ENCODE data around the gene USF3. TPM values are rescaled to one million over a fixed set of nuclear protein-coding genes. Genes with fewer than 3 reads are reported as not detected.

The USF3 gene
- total and polyA plus RNA-seq, 5 donors from 2014 or later: 3.1 to 32.8 (median 3.6) TPM

DNA sequence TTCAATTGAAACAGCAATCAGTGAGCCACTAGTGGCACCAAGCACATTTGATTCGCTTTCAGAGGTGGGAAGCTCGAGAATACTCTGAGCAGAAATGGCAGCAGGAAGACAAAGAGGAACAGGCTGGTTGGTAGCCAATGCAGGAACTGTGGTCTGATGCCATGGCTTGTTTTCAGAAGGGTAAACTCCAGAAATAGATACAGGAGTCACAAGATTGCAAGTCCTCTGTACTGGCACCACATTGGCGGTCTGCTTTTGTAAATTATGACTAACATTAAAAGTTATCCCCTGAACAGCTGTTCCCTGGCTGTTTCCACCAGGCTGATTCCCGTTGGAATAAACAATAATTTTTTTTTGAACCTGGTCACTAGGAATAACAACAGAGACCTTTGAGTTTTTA lies 35.5 kb downstream of the USF3 start:
- no peak for ATAC-seq (ENCODE audit: low read depth in 2 of 2)
- no peaks in the 10 kb centered on the region for H3K4me1 ChIP-seq (ENCODE audit: control insufficient read depth, insufficient read depth, low read length, poor library complexity, severe bottlenecking)
- no peak overlapping the region for H3K27ac ChIP-seq (ENCODE audit: insufficient read depth, low read length, poor library complexity, severe bottlenecking)
- Mint-ChIP-seq H3K27ac (no peak overlapping the region), H3K4me3 (no peak overlapping the region), H3K27me3 (no peaks in the 10 kb centered on the region), H3K9me3 (peaks cover 0 to 5% (median 0%) of the 10 kb centered on the region in 7 donors), H3K4me1 (peaks cover 0 to 10% (median 6%) of the 10 kb centered on the region in 4 donors), H3K36me3 (peaks cover 82% of the 10 kb centered on the region)
- no peaks in the 10 kb centered on the region for H3K27me3 ChIP-seq (ENCODE audit: control insufficient read depth, insufficient read depth, low read length)
- H3K4me3 ChIP-seq (ENCODE audit: low read depth, low read length): no peak overlapping the region
- no peaks in the 10 kb centered on the region for H3K9me3 ChIP-seq (ENCODE audit: control insufficient read depth in 2 of 2, low read length in 2 of 2)
- DNase-seq: no peak
- peaks cover 72% of the 10 kb centered on the region for H3K36me3 ChIP-seq (ENCODE audit: control insufficient read depth, insufficient read depth, low read length)

DNA sequence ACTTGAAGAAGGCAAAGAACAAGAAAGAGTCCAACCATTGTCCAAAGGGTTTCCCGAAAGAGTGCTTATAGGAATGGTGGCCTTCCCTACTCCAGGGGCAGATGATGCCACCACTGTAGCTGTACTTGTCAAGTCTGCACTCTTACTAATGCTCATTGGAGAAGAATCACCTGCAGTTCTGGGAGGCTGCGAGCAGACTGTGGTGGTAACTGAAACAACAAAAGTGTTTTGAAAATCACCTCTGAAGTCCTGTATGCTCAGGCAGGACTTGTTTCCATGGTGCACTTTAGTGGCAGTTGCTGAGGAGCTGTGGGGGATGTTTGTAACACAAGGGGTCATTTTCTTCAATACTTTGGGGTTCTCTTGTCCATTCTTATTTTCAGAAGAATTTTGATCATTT lies 36.0 kb downstream of the USF3 start:
- no peaks in the 10 kb centered on the region for H3K27me3 ChIP-seq (ENCODE audit: control insufficient read depth, insufficient read depth, low read length)
- peaks cover 86% of the 10 kb centered on the region for H3K36me3 Mint-ChIP-seq
- no peaks in the 10 kb centered on the region for H3K9me3 ChIP-seq (ENCODE audit: control insufficient read depth in 2 of 2, low read length in 2 of 2)
- DNase-seq (no peak), ATAC-seq (ENCODE audit: low read depth in 2 of 2) (no peak)
- no peak overlapping the region for H3K27ac Mint-ChIP-seq
- H3K9me3 Mint-ChIP-seq: peaks cover 0 to 5% (median 0%) of the 10 kb centered on the region in 7 donors
- H3K4me3 Mint-ChIP-seq: no peak overlapping the region
- no peak overlapping the region for H3K27ac ChIP-seq (ENCODE audit: insufficient read depth, low read length, poor library complexity, severe bottlenecking)
- H3K4me1 Mint-ChIP-seq: peaks cover 0 to 10% (median 6%) of the 10 kb centered on the region in 4 donors
- H3K36me3 ChIP-seq (ENCODE audit: control insufficient read depth, insufficient read depth, low read length): peaks cover 70% of the 10 kb centered on the region
- H3K27me3 Mint-ChIP-seq: no peaks in the 10 kb centered on the region
- no peak overlapping the region for H3K4me3 ChIP-seq (ENCODE audit: low read depth, low read length)
- no peaks in the 10 kb centered on the region for H3K4me1 ChIP-seq (ENCODE audit: control insufficient read depth, insufficient read depth, low read length, poor library complexity, severe bottlenecking)

DNA sequence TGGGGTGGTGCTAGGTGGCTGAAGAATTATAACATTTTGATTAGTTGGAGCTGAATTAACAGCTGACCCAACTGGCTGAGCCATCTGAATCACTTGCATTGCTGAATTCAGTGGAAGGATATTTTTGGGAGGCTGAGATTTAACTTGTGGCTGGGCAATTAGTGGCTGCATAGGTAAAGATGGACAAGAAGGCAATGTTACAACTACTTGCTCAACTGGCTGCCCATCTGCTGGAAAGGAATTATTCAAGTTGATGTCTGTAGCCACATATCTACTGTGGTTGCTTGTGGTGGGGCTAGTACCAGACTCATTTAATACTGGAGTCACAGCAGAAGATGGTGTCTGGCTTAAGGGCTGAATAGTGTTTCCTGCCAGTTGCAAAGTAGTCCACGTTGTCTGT lies 36.4 kb downstream of the USF3 start:
- H3K36me3 Mint-ChIP-seq: peaks cover 87% of the 10 kb centered on the region
- H3K27ac ChIP-seq (ENCODE audit: insufficient read depth, low read length, poor library complexity, severe bottlenecking): no peak overlapping the region

DNA sequence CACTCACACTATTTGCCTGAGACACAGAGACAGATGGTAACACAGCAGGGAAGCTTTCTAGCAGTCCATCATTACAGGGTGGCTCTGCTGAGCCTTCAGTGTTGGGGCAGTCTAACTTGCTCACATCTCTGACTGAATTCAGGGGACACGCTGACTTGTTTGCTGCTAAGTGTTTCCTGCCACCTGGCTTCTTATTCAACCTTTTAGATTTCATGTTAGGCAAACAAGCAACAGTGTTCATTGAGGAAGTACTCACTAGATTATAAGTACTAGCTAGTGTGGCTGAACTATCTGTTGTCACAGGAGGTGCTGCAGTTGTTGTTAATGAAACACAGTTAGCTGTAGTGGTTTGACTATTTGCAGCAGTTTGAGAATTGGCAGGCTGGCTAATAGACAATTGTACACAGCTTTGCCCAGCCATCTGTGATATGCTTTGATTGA lies 37.3 kb downstream of the USF3 start:
- Mint-ChIP-seq H3K4me3 (no peak overlapping the region), H3K9me3 (peaks cover 0 to 5% (median 0%) of the 10 kb centered on the region in 7 donors), H3K27me3 (no peaks in the 10 kb centered on the region), H3K4me1 (peaks cover 0 to 7% (median 1%) of the 10 kb centered on the region in 4 donors), H3K27ac (peak overlapping the region in 1 of 3 donors; percentile 54), H3K36me3 (peaks cover 83% of the 10 kb centered on the region)
- Histone ChIP-seq H3K27me3 (ENCODE audit: control insufficient read depth, insufficient read depth, low read length) (no peaks in the 10 kb centered on the region), H3K9me3 (ENCODE audit: control insufficient read depth in 2 of 2, low read length in 2 of 2) (no peaks in the 10 kb centered on the region), H3K4me1 (ENCODE audit: control insufficient read depth, insufficient read depth, low read length, poor library complexity, severe bottlenecking) (no peaks in the 10 kb centered on the region), H3K27ac (ENCODE audit: insufficient read depth, low read length, poor library complexity, severe bottlenecking) (no peak overlapping the region), H3K36me3 (ENCODE audit: control insufficient read depth, insufficient read depth, low read length) (peaks cover 57% of the 10 kb centered on the region), H3K4me3 (ENCODE audit: low read depth, low read length) (no peak overlapping the region)
- ATAC-seq (ENCODE audit: low read depth in 2 of 2) (no peak), DNase-seq (peak in 1 of 3 donors; percentile 34)

More for the DNA sequence above, 36.4 kb downstream of the USF3 start:
- DNase-seq (no peak), ATAC-seq (ENCODE audit: low read depth in 2 of 2) (no peak)
- H3K9me3 ChIP-seq (ENCODE audit: control insufficient read depth in 2 of 2, low read length in 2 of 2): no peaks in the 10 kb centered on the region
- peaks cover 0 to 8% (median 6%) of the 10 kb centered on the region in 4 donors for H3K4me1 Mint-ChIP-seq
- no peak overlapping the region for H3K4me3 Mint-ChIP-seq
- no peaks in the 10 kb centered on the region for H3K27me3 ChIP-seq (ENCODE audit: control insufficient read depth, insufficient read depth, low read length)
- H3K36me3 ChIP-seq (ENCODE audit: control insufficient read depth, insufficient read depth, low read length): peaks cover 66% of the 10 kb centered on the region
- H3K27me3 Mint-ChIP-seq: no peaks in the 10 kb centered on the region
- H3K27ac Mint-ChIP-seq: peak overlapping the region in 2 of 3 donors; percentile 21 to 77
- H3K4me3 ChIP-seq (ENCODE audit: low read depth, low read length): no peak overlapping the region
- peaks cover 0 to 5% (median 0%) of the 10 kb centered on the region in 7 donors for H3K9me3 Mint-ChIP-seq
- H3K4me1 ChIP-seq (ENCODE audit: control insufficient read depth, insufficient read depth, low read length, poor library complexity, severe bottlenecking): no peaks in the 10 kb centered on the region

DNA sequence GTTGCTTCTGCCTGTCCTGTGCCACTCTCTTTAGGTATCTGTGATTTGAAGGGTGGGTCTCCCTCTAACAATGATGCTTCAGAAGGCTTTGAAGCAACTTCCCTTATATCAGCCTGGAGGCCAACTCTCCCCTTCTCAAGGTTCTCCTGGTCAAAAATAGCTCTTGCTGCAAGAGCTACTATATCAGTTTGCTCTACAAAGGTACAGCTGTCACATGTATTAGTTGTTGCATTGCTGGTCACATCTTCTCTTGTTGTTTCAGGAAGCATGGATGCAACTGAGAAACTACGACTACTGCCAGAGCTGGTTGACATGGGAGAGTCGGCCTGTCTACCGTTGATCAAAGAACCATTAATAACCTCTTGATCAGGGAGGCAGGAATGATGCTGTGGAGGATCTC lies 38.3 kb downstream of the USF3 start:
- Histone ChIP-seq H3K4me1 (ENCODE audit: control insufficient read depth, insufficient read depth, low read length, poor library complexity, severe bottlenecking) (no peaks in the 10 kb centered on the region), H3K27me3 (ENCODE audit: control insufficient read depth, insufficient read depth, low read length) (no peaks in the 10 kb centered on the region), H3K9me3 (ENCODE audit: control insufficient read depth in 2 of 2, low read length in 2 of 2) (no peaks in the 10 kb centered on the region), H3K36me3 (ENCODE audit: control insufficient read depth, insufficient read depth, low read length) (peaks cover 47% of the 10 kb centered on the region), H3K4me3 (ENCODE audit: low read depth, low read length) (no peak overlapping the region), H3K27ac (ENCODE audit: insufficient read depth, low read length, poor library complexity, severe bottlenecking) (no peak overlapping the region)
- peaks cover 74% of the 10 kb centered on the region for H3K36me3 Mint-ChIP-seq
- peaks cover 0 to 5% (median 0%) of the 10 kb centered on the region in 7 donors for H3K9me3 Mint-ChIP-seq
- H3K4me3 Mint-ChIP-seq: no peak overlapping the region
- H3K27ac Mint-ChIP-seq: peak overlapping the region in 1 of 3 donors; percentile 23
- no peak for DNase-seq
- no peaks in the 10 kb centered on the region for H3K27me3 Mint-ChIP-seq
- no peak for ATAC-seq (ENCODE audit: low read depth in 2 of 2)
- peaks cover 0 to 7% (median 1%) of the 10 kb centered on the region in 4 donors for H3K4me1 Mint-ChIP-seq

DNA sequence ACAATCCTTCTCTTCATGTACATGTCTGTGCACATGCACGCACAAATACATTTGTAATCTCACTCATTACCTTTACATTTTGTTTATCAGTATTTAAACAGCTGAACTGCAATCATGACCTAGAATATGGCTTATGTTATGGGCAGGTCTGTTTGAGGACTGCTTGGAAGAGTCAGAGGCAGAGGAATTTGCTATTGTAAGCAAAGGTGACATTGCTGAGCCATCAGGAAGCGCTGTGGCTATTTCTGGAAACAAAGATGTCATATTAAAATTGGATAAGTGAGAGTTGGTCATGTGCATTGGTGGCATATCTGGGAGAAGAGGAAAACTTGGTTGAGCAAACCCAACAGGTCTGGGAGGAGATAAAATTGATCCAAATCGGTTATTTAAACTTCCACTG lies 41.6 kb downstream of the USF3 start:
- no peaks in the 10 kb centered on the region for H3K27me3 Mint-ChIP-seq

DNA sequence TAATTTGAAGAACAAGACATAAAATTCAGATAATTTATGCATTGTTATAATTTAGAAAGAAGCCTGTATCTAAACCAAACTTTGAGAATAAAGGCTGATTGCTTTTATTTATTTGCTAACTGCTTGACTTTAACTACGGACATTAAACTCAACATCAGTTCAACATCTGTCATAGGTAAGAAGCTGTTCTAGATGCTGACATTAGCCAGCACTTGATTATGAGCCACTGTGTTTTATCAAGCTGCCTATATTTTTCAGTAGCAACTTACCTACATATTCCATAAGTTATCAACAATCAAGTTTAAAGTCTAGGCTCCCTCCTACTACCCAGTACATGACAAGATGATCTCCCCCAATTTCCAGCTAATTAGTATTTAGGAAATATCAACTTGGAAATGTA lies 42.1 kb downstream of the USF3 start:
- Mint-ChIP-seq H3K36me3 (peaks cover 55% of the 10 kb centered on the region), H3K4me3 (no peak overlapping the region), H3K9me3 (peaks cover 0 to 3% (median 0%) of the 10 kb centered on the region in 7 donors), H3K27me3 (no peaks in the 10 kb centered on the region), H3K27ac (no peak overlapping the region), H3K4me1 (peaks cover 0 to 4% (median 1%) of the 10 kb centered on the region in 4 donors)
- Histone ChIP-seq H3K4me3 (ENCODE audit: low read depth, low read length) (no peak overlapping the region), H3K27ac (ENCODE audit: insufficient read depth, low read length, poor library complexity, severe bottlenecking) (no peak overlapping the region), H3K4me1 (ENCODE audit: control insufficient read depth, insufficient read depth, low read length, poor library complexity, severe bottlenecking) (no peaks in the 10 kb centered on the region), H3K36me3 (ENCODE audit: control insufficient read depth, insufficient read depth, low read length) (peaks cover 17% of the 10 kb centered on the region), H3K9me3 (ENCODE audit: control insufficient read depth in 2 of 2, low read length in 2 of 2) (no peaks in the 10 kb centered on the region), H3K27me3 (ENCODE audit: control insufficient read depth, insufficient read depth, low read length) (no peaks in the 10 kb centered on the region)
- no peak for DNase-seq
- no peak for ATAC-seq (ENCODE audit: low read depth in 2 of 2)

More for the DNA sequence above, 41.6 kb downstream of the USF3 start:
- Histone ChIP-seq H3K4me3 (ENCODE audit: low read depth, low read length) (no peak overlapping the region), H3K4me1 (ENCODE audit: control insufficient read depth, insufficient read depth, low read length, poor library complexity, severe bottlenecking) (no peaks in the 10 kb centered on the region), H3K27ac (ENCODE audit: insufficient read depth, low read length, poor library complexity, severe bottlenecking) (no peak overlapping the region), H3K9me3 (ENCODE audit: control insufficient read depth in 2 of 2, low read length in 2 of 2) (no peaks in the 10 kb centered on the region), H3K36me3 (ENCODE audit: control insufficient read depth, insufficient read depth, low read length) (peaks cover 20% of the 10 kb centered on the region), H3K27me3 (ENCODE audit: control insufficient read depth, insufficient read depth, low read length) (no peaks in the 10 kb centered on the region)
- ATAC-seq (ENCODE audit: low read depth in 2 of 2): no peak
- peak overlapping the region in 1 of 3 donors; percentile 15 for H3K27ac Mint-ChIP-seq
- peaks cover 0 to 3% (median 0%) of the 10 kb centered on the region in 7 donors for H3K9me3 Mint-ChIP-seq
- peaks cover 0 to 8% (median 1%) of the 10 kb centered on the region in 4 donors for H3K4me1 Mint-ChIP-seq
- no peak overlapping the region for H3K4me3 Mint-ChIP-seq
- no peak for DNase-seq
- H3K36me3 Mint-ChIP-seq: peaks cover 56% of the 10 kb centered on the region

DNA sequence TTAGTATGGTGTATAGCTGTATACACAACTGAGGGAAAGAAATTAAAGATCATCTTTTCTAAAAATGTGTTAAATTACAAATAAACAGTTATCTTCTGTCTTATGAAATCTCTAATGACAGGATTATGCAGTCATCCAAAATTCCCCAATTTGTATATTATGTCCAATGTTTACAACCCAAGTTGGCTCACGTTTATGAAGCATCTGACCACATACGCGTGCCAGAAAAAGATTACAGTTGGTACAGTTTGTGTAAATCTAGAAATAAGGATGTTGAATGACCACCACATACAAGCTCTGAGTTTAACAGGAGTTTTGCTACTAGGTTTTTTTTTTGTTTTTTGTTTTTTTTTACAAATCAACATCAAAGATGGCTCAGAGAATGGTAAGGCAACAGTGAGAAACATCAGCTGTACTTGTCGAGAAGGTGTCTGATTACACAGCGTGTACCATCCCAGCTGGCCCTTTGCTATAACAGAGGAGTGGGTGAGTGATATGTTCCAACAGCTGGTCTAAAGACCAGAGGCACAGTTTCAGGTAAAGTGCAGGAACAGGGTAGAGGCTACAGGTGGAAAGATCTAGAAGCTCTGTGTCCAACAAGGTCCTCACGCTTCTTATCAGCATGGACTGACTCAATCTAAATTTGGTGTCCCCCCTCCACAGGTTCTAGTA lies 47.1 kb downstream of the USF3 start:
- no peak overlapping the region for H3K27ac Mint-ChIP-seq
- DNase-seq: no peak
- Histone ChIP-seq H3K27me3 (ENCODE audit: control insufficient read depth, insufficient read depth, low read length) (no peaks in the 10 kb centered on the region), H3K4me3 (ENCODE audit: low read depth, low read length) (no peak overlapping the region), H3K4me1 (ENCODE audit: control insufficient read depth, insufficient read depth, low read length, poor library complexity, severe bottlenecking) (no peaks in the 10 kb centered on the region), H3K9me3 (ENCODE audit: control insufficient read depth in 2 of 2, low read length in 2 of 2) (peaks cover 15 to 17% of the 10 kb centered on the region in 2 experiments), H3K27ac (ENCODE audit: insufficient read depth, low read length, poor library complexity, severe bottlenecking) (no peak overlapping the region), H3K36me3 (ENCODE audit: control insufficient read depth, insufficient read depth, low read length) (peaks cover 2% of the 10 kb centered on the region)
- ATAC-seq (ENCODE audit: low read depth in 2 of 2): no peak
- H3K9me3 Mint-ChIP-seq: peaks cover 0 to 17% (median 5%) of the 10 kb centered on the region in 7 donors
- no peaks in the 10 kb centered on the region for H3K27me3 Mint-ChIP-seq
- no peak overlapping the region for H3K4me3 Mint-ChIP-seq
- H3K4me1 Mint-ChIP-seq: peaks cover 0 to 1% (median 0%) of the 10 kb centered on the region in 4 donors
- peaks cover 25% of the 10 kb centered on the region for H3K36me3 Mint-ChIP-seq
